ENCODE results near the gene EMC10. TPM values are rescaled to one million over a fixed set of nuclear protein-coding genes. Genes with fewer than 3 reads are reported as not detected.
"Not testable (repeated sequence)": the region's sequence is repeated elsewhere in the genome, so short reads cannot be mapped to it uniquely, and the experiment has no call there.

EMC10 gene
- total RNA-seq, 1 donor from 2014 or later = 123 TPM

GRCh38 chr19:50467566-50467965, 8.7 kb upstream of the EMC10 start:
- no peak for TF ChIP-seq CTCF (conservative IDR thresholded peaks at IDR 0.05; ENCODE audit: low read depth, low read length)
- H3K4me3 ChIP-seq (ENCODE audit: low read depth, low read length) = no peak overlapping the region
- DNase-seq (ENCODE audit: low read depth) = no peak

- DNase-seq (ENCODE audit: low read depth) = no peak
- no peak for TF ChIP-seq CTCF (conservative IDR thresholded peaks at IDR 0.05; ENCODE audit: low read depth, low read length)
- no peak overlapping the region for H3K4me3 ChIP-seq (ENCODE audit: low read depth, low read length)
These were observed 7.5 kb upstream of the EMC10 start for GRCh38 chr19:50468818-50469217.

GRCh38 chr19:50473336-50473735, 3.0 kb upstream of the EMC10 start:
- not testable (repeated sequence) for DNase-seq (ENCODE audit: low read depth); H3K4me3 ChIP-seq (ENCODE audit: low read depth, low read length)

- H3K4me3 ChIP-seq (ENCODE audit: low read depth, low read length) = no peak overlapping the region
- no peak for DNase-seq (ENCODE audit: low read depth)
- no peak for TF ChIP-seq CTCF (conservative IDR thresholded peaks at IDR 0.05; ENCODE audit: low read depth, low read length)
These were observed 1.2 kb upstream of the EMC10 start for GRCh38 chr19:50475101-50475568.

- peak overlapping the region; percentile 98 for H3K4me3 ChIP-seq (ENCODE audit: low read depth, low read length)
- no peak for DNase-seq (ENCODE audit: low read depth)
- no peak for TF ChIP-seq CTCF (conservative IDR thresholded peaks at IDR 0.05; ENCODE audit: low read depth, low read length)
These were observed 527 bp upstream of the EMC10 start for GRCh38 chr19:50475736-50476223.

GRCh38 chr19:50476907-50477238, 566 bp downstream of the EMC10 start:
- TF ChIP-seq CTCF (conservative IDR thresholded peaks at IDR 0.05; ENCODE audit: low read depth, low read length) = no peak
- peak overlapping the region; percentile 98 for H3K4me3 ChIP-seq (ENCODE audit: low read depth, low read length)
- DNase-seq (ENCODE audit: low read depth) = no peak

- TF ChIP-seq CTCF (conservative IDR thresholded peaks at IDR 0.05; ENCODE audit: low read depth, low read length) = no peak
- H3K4me3 ChIP-seq (ENCODE audit: low read depth, low read length) = no peak overlapping the region
- no peak for DNase-seq (ENCODE audit: low read depth)
These were observed 1.6 kb downstream of the EMC10 start for GRCh38 chr19:50477751-50478515.
